Measurements from ENCODE around the gene HDAC8. TPM values are rescaled to one million over a fixed set of nuclear protein-coding genes. Genes with fewer than 3 reads are reported as not detected.

Gene HDAC8
- total RNA-seq, 2 donors from 2014 or later: 33.3 to 33.9 TPM

DNA sequence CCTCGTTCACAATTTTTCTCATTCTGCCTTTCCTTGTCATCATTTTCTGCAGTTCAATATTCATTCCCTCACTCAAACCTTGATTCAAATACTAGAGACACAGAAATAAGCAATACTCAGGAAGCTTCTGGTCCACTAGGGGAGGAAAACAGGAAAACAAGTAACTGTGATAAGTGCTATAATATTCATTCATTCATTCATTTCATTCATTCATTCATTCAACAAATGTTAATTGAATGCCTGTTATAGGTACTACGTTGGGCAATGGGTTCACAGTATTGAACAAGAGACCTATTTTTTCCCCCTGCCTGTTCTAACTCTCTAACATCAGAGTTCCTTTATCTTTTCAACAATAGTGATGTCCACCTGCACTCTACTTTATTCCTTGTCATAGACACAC is 104.0 kb downstream of the HDAC8 start:
- TF ChIP-seq, protein P1, sequence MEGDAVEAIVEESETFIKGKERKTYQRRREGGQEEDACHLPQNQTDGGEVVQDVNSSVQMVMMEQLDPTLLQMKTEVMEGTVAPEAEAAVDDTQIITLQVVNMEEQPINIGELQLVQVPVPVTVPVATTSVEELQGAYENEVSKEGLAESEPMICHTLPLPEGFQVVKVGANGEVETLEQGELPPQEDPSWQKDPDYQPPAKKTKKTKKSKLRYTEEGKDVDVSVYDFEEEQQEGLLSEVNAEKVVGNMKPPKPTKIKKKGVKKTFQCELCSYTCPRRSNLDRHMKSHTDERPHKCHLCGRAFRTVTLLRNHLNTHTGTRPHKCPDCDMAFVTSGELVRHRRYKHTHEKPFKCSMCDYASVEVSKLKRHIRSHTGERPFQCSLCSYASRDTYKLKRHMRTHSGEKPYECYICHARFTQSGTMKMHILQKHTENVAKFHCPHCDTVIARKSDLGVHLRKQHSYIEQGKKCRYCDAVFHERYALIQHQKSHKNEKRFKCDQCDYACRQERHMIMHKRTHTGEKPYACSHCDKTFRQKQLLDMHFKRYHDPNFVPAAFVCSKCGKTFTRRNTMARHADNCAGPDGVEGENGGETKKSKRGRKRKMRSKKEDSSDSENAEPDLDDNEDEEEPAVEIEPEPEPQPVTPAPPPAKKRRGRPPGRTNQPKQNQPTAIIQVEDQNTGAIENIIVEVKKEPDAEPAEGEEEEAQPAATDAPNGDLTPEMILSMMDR (conservative IDR thresholded peaks at IDR 0.05): no peak
- Mint-ChIP-seq H3K9me3 (peaks cover 49% of the 10 kb centered on the region), H3K36me3 (ENCODE audit: low read depth) (peaks cover 13% of the 10 kb centered on the region), H3K27ac (no peak overlapping the region), H3K4me3 (no peak overlapping the region), H3K27me3 (ENCODE audit: insufficient read depth) (no peaks in the 10 kb centered on the region), H3K4me1 (no peaks in the 10 kb centered on the region)
- no peak overlapping the region for H3K9ac ChIP-seq (ENCODE audit: extremely low read depth, low read length, poor library complexity, severe bottlenecking)
- DNase-seq: no peak
- H3K4me1 ChIP-seq (ENCODE audit: control insufficient read depth, insufficient read depth, low read length): no peaks in the 10 kb centered on the region
- 86 to 100% methylated on average over 1 to 2 of the region's 2 CpGs for WGBS, 2 experiments (ENCODE audit: insufficient coverage in 1 of 2, insufficient read length in 1 of 2)
- H3K27me3 ChIP-seq (ENCODE audit: control insufficient read depth, insufficient read depth, low read length, poor library complexity, severe bottlenecking): no peaks in the 10 kb centered on the region
- no peak overlapping the region for H3K4me3 ChIP-seq (ENCODE audit: low read length)
- H3K36me3 ChIP-seq (ENCODE audit: control insufficient read depth, insufficient read depth, low read length): no peaks in the 10 kb centered on the region
- H3K27ac ChIP-seq (ENCODE audit: low read depth, low read length): no peak overlapping the region
- no peaks in the 10 kb centered on the region for H3K9me3 ChIP-seq (ENCODE audit: control insufficient read depth, low read length)

DNA sequence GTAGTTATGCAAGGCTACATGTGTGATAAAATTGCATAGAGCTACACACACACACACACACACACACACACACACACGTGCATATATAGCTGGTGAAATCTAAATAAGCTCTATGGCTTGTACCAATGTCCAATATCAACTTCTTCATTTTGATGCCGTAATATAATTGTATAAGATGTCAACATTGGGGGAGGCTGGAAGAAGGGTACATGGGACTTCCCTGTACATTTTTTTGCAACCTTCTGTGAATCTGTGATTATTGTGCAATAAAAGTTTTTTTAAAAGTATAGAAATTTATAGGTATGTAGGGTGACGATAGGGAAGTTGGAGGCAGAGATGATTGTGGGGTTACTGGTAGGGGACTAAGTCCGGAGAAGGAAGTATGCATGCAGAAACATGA is 105.5 kb downstream of the HDAC8 start:
- no peaks in the 10 kb centered on the region for H3K4me1 ChIP-seq (ENCODE audit: control insufficient read depth, insufficient read depth, low read length)
- Mint-ChIP-seq H3K27ac (no peak overlapping the region), H3K36me3 (ENCODE audit: low read depth) (peaks cover 6% of the 10 kb centered on the region), H3K4me3 (no peak overlapping the region), H3K4me1 (no peaks in the 10 kb centered on the region), H3K9me3 (peaks cover 45% of the 10 kb centered on the region), H3K27me3 (ENCODE audit: insufficient read depth) (no peaks in the 10 kb centered on the region)
- H3K27me3 ChIP-seq (ENCODE audit: control insufficient read depth, insufficient read depth, low read length, poor library complexity, severe bottlenecking): no peaks in the 10 kb centered on the region
- H3K9me3 ChIP-seq (ENCODE audit: control insufficient read depth, low read length): no peaks in the 10 kb centered on the region
- no peaks in the 10 kb centered on the region for H3K36me3 ChIP-seq (ENCODE audit: control insufficient read depth, insufficient read depth, low read length)
- TF ChIP-seq, protein P1 (conservative IDR thresholded peaks at IDR 0.05): no peak
- H3K27ac ChIP-seq (ENCODE audit: low read depth, low read length): no peak overlapping the region
- WGBS, 2 experiments (ENCODE audit: insufficient coverage in 1 of 2, insufficient read length in 1 of 2): 95 to 100% methylated on average over 1 to 3 of the region's 4 CpGs
- no peak for DNase-seq
- no peak overlapping the region for H3K4me3 ChIP-seq (ENCODE audit: low read length)
- H3K9ac ChIP-seq (ENCODE audit: extremely low read depth, low read length, poor library complexity, severe bottlenecking): no peak overlapping the region

DNA sequence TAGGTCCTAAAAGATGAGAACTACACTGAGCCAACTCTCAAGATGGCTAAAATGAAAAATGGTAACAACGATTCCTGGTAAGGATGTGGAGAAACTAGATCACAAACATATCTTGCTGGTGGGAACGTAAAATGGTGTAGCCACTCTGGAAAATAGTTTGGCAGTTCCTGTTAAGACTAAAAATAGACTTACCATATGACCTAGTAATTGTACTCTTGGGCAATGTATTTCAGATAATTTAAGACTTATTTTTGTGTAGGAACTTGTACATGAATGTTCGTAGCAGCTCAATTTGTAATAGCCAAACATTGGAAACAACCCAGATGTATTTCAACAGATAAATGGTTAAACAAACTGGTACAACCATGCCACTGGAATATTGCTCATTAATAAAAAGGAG is 106.2 kb downstream of the HDAC8 start:
- no peak overlapping the region for H3K9ac ChIP-seq (ENCODE audit: extremely low read depth, low read length, poor library complexity, severe bottlenecking)
- Mint-ChIP-seq H3K4me1 (no peaks in the 10 kb centered on the region), H3K36me3 (ENCODE audit: low read depth) (peaks cover 11% of the 10 kb centered on the region), H3K27ac (no peak overlapping the region), H3K9me3 (peaks cover 49% of the 10 kb centered on the region), H3K27me3 (ENCODE audit: insufficient read depth) (no peaks in the 10 kb centered on the region), H3K4me3 (no peak overlapping the region)
- H3K27me3 ChIP-seq (ENCODE audit: control insufficient read depth, insufficient read depth, low read length, poor library complexity, severe bottlenecking): no peaks in the 10 kb centered on the region
- 98 to 100% methylated on average over 1 to 3 of the region's 3 CpGs for WGBS, 2 experiments (ENCODE audit: insufficient coverage in 1 of 2, insufficient read length in 1 of 2)
- no peaks in the 10 kb centered on the region for H3K9me3 ChIP-seq (ENCODE audit: control insufficient read depth, low read length)
- TF ChIP-seq, protein P1 (conservative IDR thresholded peaks at IDR 0.05): no peak
- no peaks in the 10 kb centered on the region for H3K36me3 ChIP-seq (ENCODE audit: control insufficient read depth, insufficient read depth, low read length)
- no peak overlapping the region for H3K4me3 ChIP-seq (ENCODE audit: low read length)
- H3K4me1 ChIP-seq (ENCODE audit: control insufficient read depth, insufficient read depth, low read length): no peaks in the 10 kb centered on the region
- no peak overlapping the region for H3K27ac ChIP-seq (ENCODE audit: low read depth, low read length)
- DNase-seq: no peak
